ENCODE data around the gene COG7. TPM values are rescaled to one million over a fixed set of nuclear protein-coding genes. Genes with fewer than 3 reads are reported as not detected.
"Not testable (repeated sequence)": the region's sequence is repeated elsewhere in the genome, so short reads cannot be mapped to it uniquely, and the experiment has no call there.

The COG7 gene
- polyA plus RNA-seq, 1 donor from 2014 or later, result 7.1 TPM

DNA sequence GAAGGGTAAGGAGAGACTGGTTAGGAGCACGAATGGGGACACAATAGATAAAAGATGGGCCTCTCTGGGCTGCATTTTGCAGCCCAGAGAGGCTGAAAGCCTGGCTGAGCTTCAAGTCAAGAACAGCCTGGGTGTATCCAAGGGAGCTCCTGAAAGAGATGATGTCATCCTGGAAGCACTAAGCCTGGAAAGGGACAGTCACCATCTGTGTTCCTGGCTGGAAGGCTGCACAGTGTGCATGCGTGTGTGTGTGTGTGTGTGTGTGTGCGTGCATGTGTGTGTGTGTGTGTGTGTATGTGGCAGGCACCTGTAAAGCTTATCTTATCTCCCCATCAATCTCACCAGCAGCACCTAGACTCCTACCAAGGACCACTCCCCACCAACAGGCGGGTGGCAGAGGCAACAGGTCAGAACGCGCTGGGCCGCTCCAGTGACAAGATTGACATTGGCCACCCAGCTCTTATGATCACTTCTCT, 44.1 kb downstream of the COG7 start:
- H3K4me3 Mint-ChIP-seq, result no peak overlapping the region
- H3K27ac Mint-ChIP-seq, result no peak overlapping the region
- H3K36me3 Mint-ChIP-seq, result peaks cover 27% of the 10 kb centered on the region
- no peaks in the 10 kb centered on the region for H3K4me1 Mint-ChIP-seq
- no peaks in the 10 kb centered on the region for H3K27me3 Mint-ChIP-seq
- H3K9me3 Mint-ChIP-seq, result no peaks in the 10 kb centered on the region

DNA sequence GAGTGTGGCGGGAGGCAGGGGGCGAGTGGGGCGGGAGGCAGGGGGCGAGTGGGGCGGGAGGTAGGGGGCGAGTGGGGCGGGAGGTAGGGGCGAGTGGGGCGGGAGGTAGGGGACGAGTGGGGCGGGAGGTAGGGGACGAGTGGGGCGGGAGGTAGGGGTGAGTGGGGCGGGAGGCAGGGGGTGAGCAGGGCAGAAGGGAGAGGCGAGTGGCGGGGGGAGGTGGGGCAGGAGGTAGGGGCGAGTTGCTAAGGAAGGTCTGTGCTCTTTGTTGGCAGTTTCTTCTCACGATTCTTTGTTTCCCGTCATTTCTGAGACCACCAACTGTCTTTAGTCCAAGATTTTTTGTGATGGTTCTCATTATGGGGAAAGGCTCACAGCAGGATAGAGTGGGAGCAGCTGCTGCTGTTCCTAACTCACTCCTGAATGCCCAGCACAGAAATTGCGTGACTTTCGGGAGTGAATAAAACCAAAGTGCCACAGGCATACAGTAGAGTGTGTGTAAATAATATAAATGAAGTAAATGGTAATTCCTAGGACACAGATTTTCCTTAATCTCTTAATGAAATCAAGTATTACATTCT, 44.7 kb downstream of the COG7 start:
- Mint-ChIP-seq H3K4me1 (no peaks in the 10 kb centered on the region), H3K4me3 (no peak overlapping the region), H3K27me3 (no peaks in the 10 kb centered on the region), H3K27ac (no peak overlapping the region), H3K36me3 (peaks cover 23% of the 10 kb centered on the region), H3K9me3 (no peaks in the 10 kb centered on the region)

DNA sequence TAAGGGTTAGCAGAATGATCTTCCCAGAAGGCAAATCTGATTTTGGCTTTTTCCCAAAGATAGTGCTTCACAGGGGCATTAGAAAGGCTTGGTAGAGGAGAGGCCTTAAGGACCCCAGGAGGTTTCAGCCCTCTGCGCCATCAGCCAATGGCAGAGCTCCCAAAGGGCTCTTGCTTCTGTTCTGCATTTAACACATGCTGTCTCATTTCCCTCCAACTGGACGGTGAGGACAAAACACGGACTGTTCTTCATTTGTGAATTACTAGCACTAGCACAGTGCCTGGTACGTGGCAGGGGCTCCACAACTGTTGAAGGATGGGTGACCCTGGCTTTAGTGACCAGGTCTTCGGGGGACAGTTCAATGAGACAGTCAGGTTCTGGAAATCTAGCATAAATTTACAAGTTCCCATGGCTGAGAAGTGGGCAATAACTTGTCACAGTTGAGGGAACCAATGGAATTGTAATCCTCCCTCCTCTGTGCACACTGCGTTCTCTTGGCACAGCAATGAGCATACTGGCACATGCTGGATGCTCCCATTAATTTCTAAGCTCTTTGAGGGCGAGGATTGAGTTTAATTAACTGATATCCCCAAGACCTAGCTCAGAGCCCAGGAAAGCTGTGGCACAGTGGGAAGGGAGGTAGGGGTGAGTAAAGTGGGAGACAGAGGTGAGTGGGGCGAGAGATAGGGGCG, 45.4 kb downstream of the COG7 start:
- Mint-ChIP-seq H3K27me3 (no peaks in the 10 kb centered on the region), H3K36me3 (peaks cover 25% of the 10 kb centered on the region), H3K4me3 (no peak overlapping the region)

DNA sequence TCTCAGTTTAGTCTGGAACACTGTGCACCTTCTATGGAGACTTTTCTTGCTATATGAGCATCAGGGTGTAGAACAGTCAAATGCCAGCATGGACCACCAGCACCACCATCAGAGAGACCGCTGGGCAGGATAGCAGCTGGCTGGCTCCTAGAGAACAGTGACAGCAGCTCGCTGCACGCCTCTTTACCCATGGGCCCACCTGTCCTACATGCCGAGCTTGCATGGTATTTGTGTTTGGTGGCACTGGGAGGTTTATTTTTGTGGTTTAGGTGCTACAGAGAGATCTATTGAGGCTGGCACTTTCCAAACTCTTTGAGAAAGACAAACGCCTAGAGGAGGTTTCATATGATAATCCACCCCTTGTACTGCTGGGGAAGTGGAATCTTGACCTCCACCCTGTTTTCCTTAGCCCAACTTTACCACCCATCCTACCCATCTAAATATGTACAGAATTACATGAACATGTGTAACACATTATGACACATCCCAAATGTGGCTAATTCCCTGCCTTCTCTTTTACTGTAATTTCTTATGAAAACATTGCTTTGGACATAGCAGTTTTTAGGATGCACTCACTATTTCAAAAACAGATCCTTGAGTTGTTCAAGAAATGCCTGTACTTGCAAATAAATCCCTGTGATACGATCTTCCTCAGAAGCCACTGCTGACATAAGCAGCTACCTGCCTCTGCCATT, 46.3 kb downstream of the COG7 start:
- Mint-ChIP-seq H3K36me3 (peaks cover 25% of the 10 kb centered on the region), H3K4me1 (no peaks in the 10 kb centered on the region), H3K27ac (no peak overlapping the region), H3K27me3 (no peaks in the 10 kb centered on the region), H3K9me3 (no peaks in the 10 kb centered on the region), H3K4me3 (no peak overlapping the region)

More for the DNA sequence above, 45.4 kb downstream of the COG7 start:
- H3K27ac Mint-ChIP-seq, result no peak overlapping the region
- H3K9me3 Mint-ChIP-seq, result no peaks in the 10 kb centered on the region
- no peaks in the 10 kb centered on the region for H3K4me1 Mint-ChIP-seq

DNA sequence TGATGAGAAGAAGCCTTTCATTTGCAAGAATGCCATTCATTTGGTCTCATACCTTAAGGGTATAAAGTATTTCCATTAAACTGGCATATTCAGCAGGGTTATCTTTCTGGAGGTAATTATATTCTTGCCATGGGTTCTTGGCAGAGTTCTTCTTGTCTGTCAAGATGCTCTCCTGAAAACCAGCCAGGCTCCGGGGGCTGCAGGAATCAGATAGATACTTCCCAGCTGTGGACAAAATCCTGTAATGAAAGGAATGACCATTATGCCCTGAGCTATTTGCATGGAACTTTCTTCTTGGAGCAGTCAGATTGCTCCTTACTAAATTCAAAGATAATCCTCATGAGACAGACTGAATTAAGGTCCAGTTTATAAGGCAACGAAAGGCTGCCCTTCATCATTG, 47.0 kb downstream of the COG7 start:
- H3K9me3 Mint-ChIP-seq, result no peaks in the 10 kb centered on the region
- H3K27ac Mint-ChIP-seq, result no peak overlapping the region
- H3K27me3 Mint-ChIP-seq, result no peaks in the 10 kb centered on the region
- H3K36me3 Mint-ChIP-seq, result peaks cover 28% of the 10 kb centered on the region
- no peak overlapping the region for H3K4me3 Mint-ChIP-seq
- H3K4me1 Mint-ChIP-seq, result no peaks in the 10 kb centered on the region

DNA sequence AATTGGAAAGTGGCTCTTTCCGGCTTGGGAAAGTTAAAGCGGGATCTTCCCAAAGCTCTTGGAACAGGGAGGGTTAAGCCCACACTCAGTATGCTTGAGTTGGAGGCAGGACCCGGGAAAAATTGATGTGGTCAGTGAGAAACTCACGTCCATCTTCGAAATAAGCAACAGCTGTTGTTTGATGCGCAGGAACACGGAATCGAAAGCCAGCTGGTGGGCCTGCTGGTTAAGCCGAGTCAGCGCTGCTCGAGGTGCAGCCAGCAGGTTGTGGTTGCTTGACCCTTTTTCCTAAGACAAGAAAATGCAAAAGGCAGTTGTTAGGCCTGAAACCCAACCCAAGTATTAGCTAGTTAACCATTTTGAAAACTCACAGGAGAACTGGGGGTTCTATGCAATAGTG, 49.4 kb downstream of the COG7 start:
- no peak overlapping the region for H3K27ac Mint-ChIP-seq
- H3K27me3 Mint-ChIP-seq, result no peaks in the 10 kb centered on the region
- no peak overlapping the region for H3K4me3 Mint-ChIP-seq
- H3K4me1 Mint-ChIP-seq, result no peaks in the 10 kb centered on the region
- peaks cover 23% of the 10 kb centered on the region for H3K36me3 Mint-ChIP-seq
- no peaks in the 10 kb centered on the region for H3K9me3 Mint-ChIP-seq

DNA sequence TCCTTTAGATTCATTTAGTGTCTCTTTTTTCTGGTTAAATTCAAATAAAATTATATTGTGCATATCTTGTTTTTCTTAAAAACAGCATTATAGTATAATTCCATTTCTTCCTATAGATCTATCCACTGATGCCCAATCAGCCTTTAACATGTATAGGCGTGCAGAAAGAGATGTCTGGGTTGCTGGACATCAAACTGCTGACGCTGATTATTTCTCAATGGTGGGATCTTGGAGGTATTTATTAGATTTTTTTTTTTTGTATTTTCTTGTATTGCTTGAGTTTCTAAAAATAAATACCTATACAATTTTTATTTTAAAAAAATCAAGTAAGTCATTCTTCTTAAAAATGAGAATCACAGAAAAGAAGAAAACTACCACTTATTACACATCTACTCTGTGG, 50.9 kb downstream of the COG7 start:
- Mint-ChIP-seq H3K27me3 (no peaks in the 10 kb centered on the region), H3K4me3 (no peak overlapping the region), H3K4me1 (peaks cover 0 to 6% (median 1%) of the 10 kb centered on the region in 3 donors), H3K9me3 (no peaks in the 10 kb centered on the region), H3K36me3 (peaks cover 24% of the 10 kb centered on the region), H3K27ac (no peak overlapping the region)

DNA sequence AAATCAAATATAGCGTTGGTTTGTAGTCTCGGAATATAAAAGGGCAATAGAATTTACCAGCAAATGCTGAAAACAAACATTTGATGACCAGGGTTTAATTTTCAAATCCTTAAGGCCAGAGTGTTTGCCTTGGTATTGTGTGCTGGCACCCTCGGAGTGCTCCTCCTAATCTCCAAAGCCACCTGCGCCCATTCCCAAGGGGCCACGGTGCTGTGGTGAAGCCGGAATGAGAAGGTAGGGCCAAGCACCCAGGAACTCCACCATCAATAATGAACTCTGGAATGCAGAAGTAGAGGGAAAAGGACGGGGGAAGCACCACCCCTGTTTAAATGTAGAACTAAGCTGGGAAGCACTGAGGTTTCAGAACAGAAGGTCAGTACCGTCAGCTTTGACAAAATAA, 51.9 kb downstream of the COG7 start:
- no peak overlapping the region for H3K27ac Mint-ChIP-seq
- H3K9me3 Mint-ChIP-seq, result no peaks in the 10 kb centered on the region
- H3K27me3 Mint-ChIP-seq, result no peaks in the 10 kb centered on the region
- no peak overlapping the region for H3K4me3 Mint-ChIP-seq
- peaks cover 20% of the 10 kb centered on the region for H3K36me3 Mint-ChIP-seq
- H3K4me1 Mint-ChIP-seq, result peaks cover 0 to 6% (median 2%) of the 10 kb centered on the region in 3 donors

DNA sequence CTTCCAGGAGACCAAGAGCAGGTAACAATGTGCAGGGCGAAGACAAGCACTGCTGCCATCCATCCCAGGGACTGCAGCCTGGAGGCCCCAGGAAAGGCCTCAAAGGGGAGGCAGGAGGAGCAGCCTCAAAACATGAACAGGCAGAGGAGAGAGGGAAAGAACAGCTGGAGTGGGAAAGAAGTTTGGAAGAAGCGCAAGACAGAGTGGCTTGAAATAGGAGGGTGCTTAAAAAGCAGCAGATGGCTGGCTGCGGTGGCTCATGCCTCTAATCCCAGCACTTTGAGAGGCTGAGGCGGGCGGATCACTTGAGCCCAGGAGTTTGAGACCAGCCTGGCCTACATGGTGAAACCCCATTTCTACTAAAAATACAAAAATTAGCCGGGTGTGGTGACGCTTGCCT, 52.5 kb downstream of the COG7 start:
- not testable (repeated sequence) for H3K27me3 Mint-ChIP-seq, H3K27ac Mint-ChIP-seq, H3K9me3 Mint-ChIP-seq, H3K4me1 Mint-ChIP-seq
- peak overlapping the region in 1 of 4 donors; percentile 39 for H3K4me3 Mint-ChIP-seq
- peaks cover 20% of the 10 kb centered on the region for H3K36me3 Mint-ChIP-seq

DNA sequence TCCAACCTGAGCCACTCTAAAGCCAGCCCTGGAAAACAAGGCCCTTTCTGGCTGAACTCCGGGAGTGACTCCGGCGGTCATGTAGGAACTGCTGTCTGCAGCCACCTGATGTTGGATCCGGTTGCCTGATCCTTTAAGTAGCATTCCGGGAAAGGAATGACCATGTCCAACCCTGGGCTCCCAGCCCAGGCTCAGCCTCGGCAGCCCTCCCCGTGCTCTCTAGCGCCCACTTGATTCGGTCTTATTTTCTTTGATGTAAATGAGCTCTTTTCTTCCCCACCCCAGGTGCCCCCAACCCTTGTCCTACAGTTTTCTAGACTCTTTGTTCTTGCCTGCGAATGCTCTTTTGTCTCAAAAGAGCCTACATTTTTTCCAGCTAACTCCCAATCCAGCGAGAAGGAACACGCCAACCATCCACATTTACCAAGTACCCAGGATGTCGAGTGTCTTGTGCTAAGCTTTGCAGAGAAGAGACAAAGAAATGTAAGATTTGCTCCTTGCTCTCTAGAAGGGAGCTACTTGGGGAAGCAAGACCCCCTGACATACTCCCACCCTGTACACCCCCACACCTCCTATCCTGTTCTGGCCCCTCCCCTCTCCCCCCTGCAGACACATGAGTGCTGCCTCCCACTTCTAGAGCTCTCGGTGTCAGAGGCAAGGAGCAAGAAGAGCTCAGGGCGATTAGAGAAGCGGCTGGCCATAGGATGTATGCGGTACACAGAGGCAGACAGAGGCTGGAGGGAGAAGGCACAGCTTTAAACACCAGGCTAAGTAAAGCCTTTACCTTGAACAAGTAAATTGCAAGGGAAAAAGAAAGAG, 53.8 kb downstream of the COG7 start:
- no peak overlapping the region for H3K27ac Mint-ChIP-seq
- H3K4me1 Mint-ChIP-seq, result peaks cover 0 to 6% (median 2%) of the 10 kb centered on the region in 3 donors
- H3K9me3 Mint-ChIP-seq, result no peaks in the 10 kb centered on the region
- no peaks in the 10 kb centered on the region for H3K27me3 Mint-ChIP-seq
- H3K4me3 Mint-ChIP-seq, result no peak overlapping the region
- H3K36me3 Mint-ChIP-seq, result peaks cover 17% of the 10 kb centered on the region

DNA sequence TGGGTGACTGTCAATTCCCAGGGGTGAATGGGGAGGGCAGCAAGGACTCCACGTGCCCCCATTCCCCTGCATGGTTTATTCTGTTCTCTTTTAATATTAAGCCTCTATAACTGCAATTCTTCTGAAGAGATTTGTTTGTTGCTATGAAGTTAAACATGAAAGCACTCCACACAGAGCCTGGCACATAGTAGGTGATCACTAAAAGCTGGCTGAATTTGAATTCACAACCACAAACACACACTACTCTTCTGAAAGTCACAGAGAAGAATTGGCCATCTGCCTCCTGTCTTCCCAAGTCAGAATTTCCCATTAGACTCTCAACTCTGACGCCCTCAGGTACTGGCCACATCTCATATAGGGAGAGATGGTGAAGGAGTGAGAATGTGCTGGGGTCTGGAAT, 55.5 kb downstream of the COG7 start:
- Mint-ChIP-seq H3K4me1 (peaks cover 0 to 6% (median 2%) of the 10 kb centered on the region in 3 donors), H3K27me3 (no peaks in the 10 kb centered on the region), H3K4me3 (no peak overlapping the region), H3K9me3 (no peaks in the 10 kb centered on the region), H3K36me3 (peaks cover 19% of the 10 kb centered on the region), H3K27ac (no peak overlapping the region)

DNA sequence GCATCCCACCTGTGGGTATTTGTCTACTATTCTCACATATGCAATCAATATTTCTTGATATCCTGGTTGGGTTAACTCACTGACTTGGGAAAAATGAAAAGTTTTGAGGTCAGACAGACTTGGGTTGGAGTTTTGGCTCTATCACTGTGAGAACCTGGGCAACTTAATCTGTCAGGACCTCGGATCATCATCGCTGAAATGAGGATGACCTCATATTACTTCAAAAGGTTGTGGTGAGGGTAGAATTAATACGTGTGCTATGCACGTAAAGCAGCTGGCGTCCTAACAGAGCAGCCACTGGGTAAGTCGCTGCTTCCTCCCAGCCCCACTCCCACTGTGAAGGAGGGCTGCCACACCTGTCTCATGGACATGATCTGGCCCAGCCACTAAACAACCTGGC, 57.3 kb downstream of the COG7 start:
- Mint-ChIP-seq H3K27ac (no peak overlapping the region), H3K36me3 (peaks cover 14% of the 10 kb centered on the region), H3K4me1 (peaks cover 0 to 6% (median 2%) of the 10 kb centered on the region in 3 donors), H3K4me3 (no peak overlapping the region), H3K9me3 (no peaks in the 10 kb centered on the region), H3K27me3 (no peaks in the 10 kb centered on the region)

DNA sequence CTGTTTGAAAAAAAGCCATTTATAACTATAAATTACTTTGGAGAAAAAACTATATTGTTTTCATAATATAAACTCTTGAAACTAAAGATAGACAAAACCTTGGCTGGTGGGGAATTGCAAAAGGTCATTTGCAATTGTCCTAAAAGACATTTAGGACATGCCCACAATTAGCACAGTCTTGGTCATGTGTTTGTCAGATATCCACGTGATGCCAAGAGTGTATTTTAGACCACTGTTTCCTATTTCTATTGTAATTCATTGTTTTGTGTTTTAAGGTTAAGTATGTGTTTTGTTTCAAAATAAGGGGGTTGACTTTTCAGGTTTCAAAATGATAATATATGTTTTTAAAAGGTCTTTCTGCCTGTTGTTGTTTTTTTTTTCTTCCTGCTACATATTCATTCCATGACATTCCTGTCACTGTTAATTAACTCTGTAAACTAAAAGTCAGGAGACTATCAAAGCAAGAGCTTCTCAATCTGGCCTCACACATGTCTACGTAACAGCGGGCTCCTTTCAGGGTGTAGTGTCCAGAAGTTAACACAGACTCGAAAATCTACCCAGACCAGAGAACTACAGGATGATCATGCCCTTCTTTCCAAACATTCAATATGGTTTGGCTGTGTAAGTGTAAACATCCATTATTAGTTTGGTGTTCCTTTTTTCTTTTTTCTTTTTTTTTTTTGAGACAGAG, 58.7 kb downstream of the COG7 start:
- Mint-ChIP-seq H3K9me3 (no peaks in the 10 kb centered on the region), H3K4me3 (no peak overlapping the region), H3K27ac (no peak overlapping the region), H3K36me3 (peaks cover 11% of the 10 kb centered on the region), H3K27me3 (no peaks in the 10 kb centered on the region), H3K4me1 (peaks cover 0 to 6% (median 2%) of the 10 kb centered on the region in 3 donors)

DNA sequence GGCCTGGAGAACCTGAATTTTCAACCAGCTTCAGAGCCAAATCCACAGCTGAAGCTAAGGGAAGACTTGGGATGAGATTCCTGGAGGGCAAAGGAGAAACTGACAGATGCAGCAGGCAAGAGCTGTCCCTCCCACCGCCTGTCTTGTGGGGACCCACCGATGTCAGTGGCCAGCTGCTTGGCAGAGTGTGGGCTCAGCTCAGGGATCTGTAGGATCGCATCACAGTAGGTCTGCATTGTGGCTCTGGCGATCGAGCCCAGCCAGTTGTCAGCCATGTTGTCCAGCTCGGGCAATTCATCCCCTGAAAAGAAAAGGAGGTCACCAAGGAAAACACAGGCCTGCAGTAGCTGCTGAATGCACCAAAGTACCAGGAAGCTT, 60.8 kb downstream of the COG7 start:
- no peaks in the 10 kb centered on the region for H3K27me3 Mint-ChIP-seq

More for the DNA sequence above, 60.8 kb downstream of the COG7 start:
- no peaks in the 10 kb centered on the region for H3K9me3 Mint-ChIP-seq
- H3K4me1 Mint-ChIP-seq, result peaks cover 0 to 2% (median under 1%) of the 10 kb centered on the region in 3 donors
- no peak overlapping the region for H3K4me3 Mint-ChIP-seq
- H3K36me3 Mint-ChIP-seq, result peaks cover 6% of the 10 kb centered on the region
- H3K27ac Mint-ChIP-seq, result no peak overlapping the region
